SK-N-SH (cell line): ENCODE data around the gene UTP25. TPM values are rescaled to one million over a fixed set of nuclear protein-coding genes. Genes with fewer than 3 reads are reported as not detected.

ENCODE experiments used
- CTCF ChIA-PET: fragments of 300-600, 350-600 bp; formaldehyde crosslinking; extraction: SDS; loops from one replicate; lab custom pipeline; 2021; lab: Yijun Ruan, JAX
- POLR2A ChIA-PET: fragments of 350-600 bp; sonication (Branson Sonifier 250); formaldehyde crosslinking; extraction: SDS; loops from one replicate; lab custom pipeline; 2020; ENCODE audit warnings: antibody characterized with exemption, inconsistent platforms; lab: Yijun Ruan, JAX
- DNase-seq: peaks from one replicate; pipeline ENCODE4 v3.0.0; 2012
- H2AFZ ChIP-seq: fragments of 200-600 bp; sonication (generic); 2 replicates; pipeline ENCODE4 v1.8.1; 2016; ENCODE audit warnings: antibody characterized with exemption, mild to moderate bottlenecking, low read depth
- H3F3A ChIP-seq: fragments of 200-600 bp; sonication (generic); replicated peaks from 2 replicates; pipeline ENCODE3; 2016; ENCODE audit warnings: antibody characterized with exemption, mild to moderate bottlenecking; ENCODE audit not compliant: insufficient read depth
- H3K27ac ChIP-seq, 2 experiments: fragments of 200-500 bp in 1 of 2; fragments of 200-600 bp in 1 of 2; sonication (Bioruptor generic) in 1 of 2; sonication (generic), shearing (Covaris generic) in 1 of 2; 2 replicates each; pipeline versions ENCODE4 v1.5.1 to v1.6.1; 2014 to 2016; ENCODE audit warnings: low read depth in 2 of 2, inconsistent platforms in 1 of 2, low read length in 1 of 2, mild to moderate bottlenecking in 1 of 2, mixed read lengths in 1 of 2
- H3K27me3 ChIP-seq: fragments of 200-600 bp; sonication (generic), shearing (Covaris generic); 2 replicates; pipeline ENCODE4 v1.6.1; 2016; ENCODE audit warnings: mixed run types; ENCODE audit not compliant: insufficient read depth
- H3K36me3 ChIP-seq, 2 experiments: fragments of 200-500 bp in 1 of 2; fragments of 200-600 bp in 1 of 2; sonication (Bioruptor generic) in 1 of 2; sonication (generic) in 1 of 2; replicated peaks in 1 of 2; 2 replicates each; pipeline versions ENCODE3 to v1.5.1; 2014 to 2016; ENCODE audit warnings: low read length in 1 of 2, mild to moderate bottlenecking in 1 of 2; ENCODE audit not compliant: insufficient read depth in 2 of 2, control insufficient read depth in 1 of 2
- H3K4me1 ChIP-seq, 2 experiments: fragments of 200-500 bp in 1 of 2; fragments of 200-600 bp in 1 of 2; sonication (Bioruptor generic) in 1 of 2; sonication (generic), shearing (Covaris generic) in 1 of 2; 2 replicates each; pipeline versions ENCODE4 v1.5.1 to v1.6.1; 2014 to 2016; ENCODE audit warnings: low read depth in 1 of 2, low read length in 1 of 2, mixed run types in 1 of 2; ENCODE audit not compliant: insufficient read depth in 2 of 2, control insufficient read depth in 1 of 2
- H3K4me2 ChIP-seq: fragments of 200-600 bp; sonication (generic), shearing (Covaris generic); 2 replicates; pipeline ENCODE4 v1.6.1; 2017; ENCODE audit warnings: mixed run types
- H3K4me3 ChIP-seq, 2 experiments: fragments of 200-500 bp in 1 of 2; fragments of 200-600 bp in 1 of 2; sonication (Bioruptor generic) in 1 of 2; sonication (generic), shearing (Covaris generic) in 1 of 2; 2 replicates each; pipeline versions ENCODE4 v1.5.1 to v1.8.1; 2014 to 2016; ENCODE audit warnings: low read depth in 2 of 2, inconsistent platforms in 1 of 2, low read length in 1 of 2, mild to moderate bottlenecking in 1 of 2, mixed read lengths in 1 of 2, moderate library complexity in 1 of 2
- H3K79me2 ChIP-seq: fragments of 200-600 bp; sonication (generic); 2 replicates; pipeline ENCODE4 v1.8.1; 2017; ENCODE audit warnings: mild to moderate bottlenecking; ENCODE audit not compliant: insufficient read depth
- H3K9ac ChIP-seq: fragments of 200-600 bp; sonication (generic); 2 replicates; pipeline ENCODE4 v1.6.1; 2017; ENCODE audit warnings: mixed run types
- H3K9me2 ChIP-seq: fragments of 200-600 bp; sonication (generic); 2 replicates; pipeline ENCODE4 v1.6.1; 2017; ENCODE audit warnings: mixed run types
- H3K9me3 ChIP-seq: fragments of 200-600 bp; sonication (generic); 2 replicates; pipeline ENCODE4 v1.6.1; 2017; ENCODE audit warnings: mixed run types, mild to moderate bottlenecking, moderate library complexity
- H4K20me1 ChIP-seq: fragments of 200-600 bp; sonication (generic); 2 replicates; pipeline ENCODE4 v1.6.1; 2017; ENCODE audit warnings: mild to moderate bottlenecking, mixed run types; ENCODE audit not compliant: insufficient read depth
- EP300 ChIP-seq, 2 experiments: IDR thresholded peaks; 2 replicates each; pipeline versions ENCODE4 v1.4.0 to v1.6.1; 2012; ENCODE audit warnings: borderline replicate concordance in 1 of 2, low read depth in 1 of 2, low read length in 1 of 2
- FOSL2 ChIP-seq: IDR thresholded peaks from 2 replicates; pipeline ENCODE4 v1.4.0; 2012; ENCODE audit warnings: low read depth, mild to moderate bottlenecking, moderate library complexity, borderline replicate concordance
- FOXJ3 ChIP-seq: sonication (generic); formaldehyde crosslinking; IDR thresholded peaks from 2 replicates; pipeline ENCODE4 v1.5.1; 2020; ENCODE audit warnings: mild to moderate bottlenecking, missing genetic modification reagents
- GABPA ChIP-seq: IDR thresholded peaks from 2 replicates; pipeline ENCODE4 v1.4.0; 2012; ENCODE audit warnings: low read depth, mild to moderate bottlenecking
- MXI1 ChIP-seq: IDR thresholded peaks from 2 replicates; pipeline ENCODE4 v1.6.1; 2012; ENCODE audit warnings: mild to moderate bottlenecking, low read depth, low read length, improper control_type of control experiment
- NFIC ChIP-seq: IDR thresholded peaks from 2 replicates; pipeline ENCODE4 v1.4.0; 2012; ENCODE audit warnings: borderline replicate concordance
- POLR2AphosphoS5 ChIP-seq: IDR thresholded peaks from 2 replicates; pipeline ENCODE4 v1.6.1; 2012; ENCODE audit warnings: low read depth, low read length
- RAD21 ChIP-seq: IDR thresholded peaks from 2 replicates; pipeline ENCODE4 v1.6.1; 2012; ENCODE audit warnings: mild to moderate bottlenecking, low read length
- RCOR1 ChIP-seq: fragments of 150-350 bp; IDR thresholded peaks from 2 replicates; pipeline ENCODE4 v1.6.1; 2017; ENCODE audit warnings: antibody characterized with exemption, low read length
- RXRA ChIP-seq: IDR thresholded peaks from 2 replicates; pipeline ENCODE4 v1.4.0; 2012; ENCODE audit warnings: low read depth, mild to moderate bottlenecking, borderline replicate concordance
- SIN3A ChIP-seq: IDR thresholded peaks from 2 replicates; pipeline ENCODE4 v1.6.1; 2012; ENCODE audit warnings: low read depth, mild to moderate bottlenecking, low read length, moderate library complexity, borderline replicate concordance
- TCF12 ChIP-seq: IDR thresholded peaks from 2 replicates; pipeline ENCODE4 v1.4.0; 2012
- TEAD4 ChIP-seq: IDR thresholded peaks from 2 replicates; pipeline ENCODE4 v1.4.0; 2012; ENCODE audit warnings: mild to moderate bottlenecking, borderline replicate concordance; ENCODE audit not compliant: insufficient read depth
- YY1 ChIP-seq: IDR thresholded peaks from 2 replicates; pipeline ENCODE4 v1.4.0; 2012; ENCODE audit warnings: low read depth, mild to moderate bottlenecking
- WGBS: methylation state at CpG from one replicate; pipeline ENCODE4 v1.1.6; 2017; ENCODE audit warnings: low lambda C conversion rate; 5-methylcytosine and 5-hydroxymethylcytosine counted together
- polyA plus RNA-seq, 3 experiments: library from polyadenylated mRNA; depleted of rRNA; stranded (reverse); fragments of >200 nt; gene quantifications; 2 replicates each; pipeline ENCODE4 v1.2.3, GENCODE V29; 2012
- TF ChIP-seq, protein P1 (sequence below): fragments of 150-350 bp; IDR thresholded peaks from 2 replicates; pipeline ENCODE4 v1.6.1; 2016; ENCODE audit warnings: mild to moderate bottlenecking, low read depth, low read length
- TF ChIP-seq, protein P2 (sequence below): IDR thresholded peaks from 2 replicates; pipeline ENCODE4 v1.4.0; 2012; ENCODE audit warnings: low read depth, borderline replicate concordance
- TF ChIP-seq, protein P3 (sequence below): fragments of 150-350 bp; IDR thresholded peaks from 2 replicates; pipeline ENCODE4 v1.6.1; 2017; ENCODE audit warnings: antibody characterized with exemption, low read length, low read depth, borderline replicate concordance
- TF ChIP-seq, protein P4 (sequence below): IDR thresholded peaks from 2 replicates; pipeline ENCODE4 v1.4.0; 2012; ENCODE audit warnings: low read depth
- TF ChIP-seq, protein P5 (sequence below): fragments of 200-600 bp; sonication (generic); IDR thresholded peaks from 2 replicates; pipeline ENCODE4 v1.6.1; 2017; ENCODE audit warnings: antibody characterized with exemption, mild to moderate bottlenecking, moderate library complexity
- TF ChIP-seq, protein P6 (sequence below): IDR thresholded peaks from 2 replicates; pipeline ENCODE4; 2012

Gene UTP25
- polyA plus RNA-seq, 1 of the 3 experiments (the other 2 are of a cell fraction) = 6.3 TPM

GRCh38 chr1:209854196-209854595, 26.4 kb downstream of the UTP25 start (continued):
- TF ChIP-seq, protein P1, sequence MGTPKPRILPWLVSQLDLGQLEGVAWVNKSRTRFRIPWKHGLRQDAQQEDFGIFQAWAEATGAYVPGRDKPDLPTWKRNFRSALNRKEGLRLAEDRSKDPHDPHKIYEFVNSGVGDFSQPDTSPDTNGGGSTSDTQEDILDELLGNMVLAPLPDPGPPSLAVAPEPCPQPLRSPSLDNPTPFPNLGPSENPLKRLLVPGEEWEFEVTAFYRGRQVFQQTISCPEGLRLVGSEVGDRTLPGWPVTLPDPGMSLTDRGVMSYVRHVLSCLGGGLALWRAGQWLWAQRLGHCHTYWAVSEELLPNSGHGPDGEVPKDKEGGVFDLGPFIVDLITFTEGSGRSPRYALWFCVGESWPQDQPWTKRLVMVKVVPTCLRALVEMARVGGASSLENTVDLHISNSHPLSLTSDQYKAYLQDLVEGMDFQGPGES = no peak
- TF ChIP-seq EP300 (IDR thresholded peaks at IDR 0.05; ENCODE audit: borderline replicate concordance in 1 of 2, low read depth in 1 of 2, low read length in 1 of 2) = no peak
- TF ChIP-seq, protein P2, sequence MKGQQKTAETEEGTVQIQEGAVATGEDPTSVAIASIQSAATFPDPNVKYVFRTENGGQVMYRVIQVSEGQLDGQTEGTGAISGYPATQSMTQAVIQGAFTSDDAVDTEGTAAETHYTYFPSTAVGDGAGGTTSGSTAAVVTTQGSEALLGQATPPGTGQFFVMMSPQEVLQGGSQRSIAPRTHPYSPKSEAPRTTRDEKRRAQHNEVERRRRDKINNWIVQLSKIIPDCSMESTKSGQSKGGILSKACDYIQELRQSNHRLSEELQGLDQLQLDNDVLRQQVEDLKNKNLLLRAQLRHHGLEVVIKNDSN = no peak
- TF ChIP-seq FOSL2 = no peak
- no peak for TF ChIP-seq NFIC
- TF ChIP-seq, protein P3, sequence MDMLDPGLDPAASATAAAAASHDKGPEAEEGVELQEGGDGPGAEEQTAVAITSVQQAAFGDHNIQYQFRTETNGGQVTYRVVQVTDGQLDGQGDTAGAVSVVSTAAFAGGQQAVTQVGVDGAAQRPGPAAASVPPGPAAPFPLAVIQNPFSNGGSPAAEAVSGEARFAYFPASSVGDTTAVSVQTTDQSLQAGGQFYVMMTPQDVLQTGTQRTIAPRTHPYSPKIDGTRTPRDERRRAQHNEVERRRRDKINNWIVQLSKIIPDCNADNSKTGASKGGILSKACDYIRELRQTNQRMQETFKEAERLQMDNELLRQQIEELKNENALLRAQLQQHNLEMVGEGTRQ = no peak

GRCh38 chr1:209855006-209855405, 27.2 kb downstream of the UTP25 start:
- Histone ChIP-seq H3K27ac (no peak overlapping the region), H3K9me2 (no peaks in the 10 kb centered on the region), H3K4me3 (no peak overlapping the region), H3K4me2 (no peak overlapping the region), H3K4me1 (peaks cover 3% of the 10 kb centered on the region in 2 experiments; a peak in 3 of 4 replicates), H3K27me3 (no peaks in the 10 kb centered on the region), H3K36me3 (peaks cover 50 to 56% of the 10 kb centered on the region in 2 experiments), H3K9me3 (no peaks in the 10 kb centered on the region), H4K20me1 (no peaks in the 10 kb centered on the region), H3K9ac (no peak overlapping the region), H2AFZ (no peak overlapping the region), H3F3A (peaks cover 24% of the 10 kb centered on the region), H3K79me2 (peaks cover 4% of the 10 kb centered on the region; the same call in 1 of the 2 replicates)
- CTCF ChIA-PET = interaction anchor here (1.3 to 19.7 kb wide), 6 partner anchors 21 to 546 kb away, joined by 4 to 317 read pairs (median 6); partner anchors contain the start of gene UTP25
- no peak for DNase-seq
- POLR2A ChIA-PET = no interaction called here
- 97% methylated on average over 8 of the region's 8 CpGs for WGBS
- TF ChIP-seq GABPA (no peak), YY1 (no peak), RAD21 (no peak), FOXJ3 (CRISPR knock-in tag) (no peak), EP300 (IDR thresholded peaks at IDR 0.05; ENCODE audit: borderline replicate concordance in 1 of 2, low read depth in 1 of 2, low read length in 1 of 2) (no peak), RCOR1 (no peak), POLR2AphosphoS5 (no peak), RXRA (no peak), TEAD4 (no peak), MXI1 (no peak), SIN3A (no peak), TCF12 (no peak)
- TF ChIP-seq, protein P4, sequence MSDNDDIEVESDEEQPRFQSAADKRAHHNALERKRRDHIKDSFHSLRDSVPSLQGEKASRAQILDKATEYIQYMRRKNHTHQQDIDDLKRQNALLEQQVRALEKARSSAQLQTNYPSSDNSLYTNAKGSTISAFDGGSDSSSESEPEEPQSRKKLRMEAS = no peak
- TF ChIP-seq, protein P5, sequence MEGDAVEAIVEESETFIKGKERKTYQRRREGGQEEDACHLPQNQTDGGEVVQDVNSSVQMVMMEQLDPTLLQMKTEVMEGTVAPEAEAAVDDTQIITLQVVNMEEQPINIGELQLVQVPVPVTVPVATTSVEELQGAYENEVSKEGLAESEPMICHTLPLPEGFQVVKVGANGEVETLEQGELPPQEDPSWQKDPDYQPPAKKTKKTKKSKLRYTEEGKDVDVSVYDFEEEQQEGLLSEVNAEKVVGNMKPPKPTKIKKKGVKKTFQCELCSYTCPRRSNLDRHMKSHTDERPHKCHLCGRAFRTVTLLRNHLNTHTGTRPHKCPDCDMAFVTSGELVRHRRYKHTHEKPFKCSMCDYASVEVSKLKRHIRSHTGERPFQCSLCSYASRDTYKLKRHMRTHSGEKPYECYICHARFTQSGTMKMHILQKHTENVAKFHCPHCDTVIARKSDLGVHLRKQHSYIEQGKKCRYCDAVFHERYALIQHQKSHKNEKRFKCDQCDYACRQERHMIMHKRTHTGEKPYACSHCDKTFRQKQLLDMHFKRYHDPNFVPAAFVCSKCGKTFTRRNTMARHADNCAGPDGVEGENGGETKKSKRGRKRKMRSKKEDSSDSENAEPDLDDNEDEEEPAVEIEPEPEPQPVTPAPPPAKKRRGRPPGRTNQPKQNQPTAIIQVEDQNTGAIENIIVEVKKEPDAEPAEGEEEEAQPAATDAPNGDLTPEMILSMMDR = no peak
- TF ChIP-seq, protein P2 = no peak
- TF ChIP-seq, protein P1 = no peak
- TF ChIP-seq, protein P6, sequence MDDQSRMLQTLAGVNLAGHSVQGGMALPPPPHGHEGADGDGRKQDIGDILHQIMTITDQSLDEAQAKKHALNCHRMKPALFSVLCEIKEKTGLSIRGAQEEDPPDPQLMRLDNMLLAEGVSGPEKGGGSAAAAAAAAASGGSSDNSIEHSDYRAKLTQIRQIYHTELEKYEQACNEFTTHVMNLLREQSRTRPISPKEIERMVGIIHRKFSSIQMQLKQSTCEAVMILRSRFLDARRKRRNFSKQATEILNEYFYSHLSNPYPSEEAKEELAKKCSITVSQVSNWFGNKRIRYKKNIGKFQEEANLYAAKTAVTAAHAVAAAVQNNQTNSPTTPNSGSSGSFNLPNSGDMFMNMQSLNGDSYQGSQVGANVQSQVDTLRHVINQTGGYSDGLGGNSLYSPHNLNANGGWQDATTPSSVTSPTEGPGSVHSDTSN = no peak
- TF ChIP-seq, all 33 proteins: peak for 0
